SH-SY5Y (cell line): ENCODE results near the gene PTGES3L.

Experiments used
- GATA2 ChIP-seq: IDR thresholded peaks from 2 replicates; pipeline ENCODE4 v1.6.1; 2011; ENCODE audit warnings: mild to moderate bottlenecking, low read depth, low read length
- GATA3 ChIP-seq: IDR thresholded peaks from 2 replicates; pipeline ENCODE4 v1.6.1; 2011; ENCODE audit warnings: low read depth, mild to moderate bottlenecking, low read length, moderate library complexity

PTGES3L gene

GRCh38 chr17:42969001-42969581, 10.8 kb downstream of the PTGES3L start:
- no peak for TF ChIP-seq GATA3
- TF ChIP-seq GATA2, result no peak

- TF ChIP-seq GATA2, result no peak
These were observed 12.0 kb downstream of the PTGES3L start for GRCh38 chr17:42967925-42968324.

GRCh38 chr17:42964161-42964932, 15.5 kb downstream of the PTGES3L start, which contains the start of gene AARSD1:
Gene AARSD1 (minus strand): TSS chr17:42964454. CDS start chr17:42964440, 14 bp downstream.
- TF ChIP-seq GATA3, result no peak
- TF ChIP-seq GATA2, result no peak

- TF ChIP-seq GATA2 (no peak), GATA3 (no peak)
These were observed 26.2 kb downstream of the PTGES3L start for GRCh38 chr17:42953669-42954068.

GRCh38 chr17:42950044-42950783, 29.7 kb downstream of the PTGES3L start:
- TF ChIP-seq GATA2 (no peak), GATA3 (no peak)

- no peak for TF ChIP-seq GATA2
- TF ChIP-seq GATA3, result no peak
These were observed 33.1 kb downstream of the PTGES3L start for GRCh38 chr17:42946812-42947211.

- TF ChIP-seq GATA2, result no peak
- TF ChIP-seq GATA3, result no peak
These were observed 35.7 kb downstream of the PTGES3L start for GRCh38 chr17:42944211-42944610.

GRCh38 chr17:42937712-42938596, 41.9 kb downstream of the PTGES3L start:
- TF ChIP-seq GATA3 (no peak), GATA2 (no peak)

GRCh38 chr17:42929497-42929844, 50.4 kb downstream of the PTGES3L start:
- TF ChIP-seq GATA3 (no peak), GATA2 (no peak)

GRCh38 chr17:42928714-42929496, 51.0 kb downstream of the PTGES3L start:
- no peak for TF ChIP-seq GATA2
- no peak for TF ChIP-seq GATA3

GRCh38 chr17:42924891-42925290, 55.0 kb downstream of the PTGES3L start:
- TF ChIP-seq GATA2, result no peak
- no peak for TF ChIP-seq GATA3

GRCh38 chr17:42922294-42922693, 57.6 kb downstream of the PTGES3L start:
- TF ChIP-seq GATA3 (no peak), GATA2 (no peak)

- TF ChIP-seq GATA2 (no peak), GATA3 (no peak)
These were observed 59.0 kb downstream of the PTGES3L start for GRCh38 chr17:42920922-42921321.
